Measurements from ENCODE around the gene C11orf97.

- no peak for TF ChIP-seq CTCF (IDR thresholded peaks at IDR 0.05)
- no peak for TF ChIP-seq REST (IDR thresholded peaks at IDR 0.05; ENCODE audit: insufficient read depth in 1 of 2, low read depth in 2 of 2, low read length in 1 of 2)
- TF ChIP-seq TCF7L2 (IDR thresholded peaks at IDR 0.05; ENCODE audit: low read depth, low read length): no peak
- no peak for TF ChIP-seq POLR2AphosphoS5 (IDR thresholded peaks at IDR 0.05; ENCODE audit: low read depth, low read length)
Observed at GRCh38 chr11:94567181-94567670, 55.0 kb downstream of the C11orf97 start, which contains the start of gene PIWIL4.
